NT2/D1 (cell line): ENCODE data around the gene ZNF768.

Source experiments
- DNase-seq: peaks from one replicate; pipeline ENCODE4 v3.0.0-alpha.2; 2011; ENCODE audit warnings: low read depth, low spot score
- H3K27me3 ChIP-seq: 2 replicates; pipeline ENCODE4 v1.6.0; 2011; ENCODE audit warnings: mild to moderate bottlenecking; ENCODE audit not compliant: insufficient read length, insufficient read depth
- H3K36me3 ChIP-seq: 2 replicates; pipeline ENCODE4 v1.6.1; 2011; ENCODE audit warnings: mild to moderate bottlenecking, low read length, mixed read lengths; ENCODE audit not compliant: insufficient read depth, insufficient read length
- H3K4me1 ChIP-seq: 2 replicates; pipeline ENCODE4 v1.5.1; 2011; ENCODE audit not compliant: insufficient read depth, insufficient read length
- H3K4me3 ChIP-seq: 2 replicates; pipeline ENCODE4 v1.5.1; 2011; ENCODE audit warnings: low read depth; ENCODE audit not compliant: insufficient read length
- H3K9ac ChIP-seq: 2 replicates; pipeline ENCODE4 v1.6.0; 2011; ENCODE audit warnings: low read depth; ENCODE audit not compliant: insufficient read length
- H3K9me3 ChIP-seq: 2 replicates; pipeline ENCODE4 v1.5.1; 2011; ENCODE audit warnings: mild to moderate bottlenecking, low read length; ENCODE audit not compliant: insufficient read depth
- SUZ12 ChIP-seq: IDR thresholded peaks from 2 replicates; pipeline ENCODE4 v1.6.1; 2011; ENCODE audit not compliant: insufficient read length, insufficient read depth; ENCODE audit errors: extremely low read depth
- YY1 ChIP-seq: IDR thresholded peaks from 2 replicates; pipeline ENCODE4 v1.6.1; 2011; ENCODE audit not compliant: insufficient read length, insufficient read depth
- ZNF274 ChIP-seq: IDR thresholded peaks from 2 replicates; pipeline ENCODE4 v1.6.1; 2011; ENCODE audit warnings: mild to moderate bottlenecking, low read depth, low read length

The ZNF768 gene

GRCh38 chr16:30554557-30555314, 28.4 kb upstream of the ZNF768 start:
- TF ChIP-seq YY1 = no peak
- TF ChIP-seq ZNF274 = no peak
- TF ChIP-seq SUZ12 = no peak
- H3K4me3 ChIP-seq = no peak overlapping the region
- H3K4me1 ChIP-seq = peaks cover 19% of the 10 kb centered on the region
- no peak overlapping the region for H3K9ac ChIP-seq
- H3K9me3 ChIP-seq = no peaks in the 10 kb centered on the region
- H3K36me3 ChIP-seq = peaks cover 42% of the 10 kb centered on the region
- no peak for DNase-seq
- no peaks in the 10 kb centered on the region for H3K27me3 ChIP-seq

- DNase-seq = no peak
- H3K4me1 ChIP-seq = peaks cover 25% of the 10 kb centered on the region
- TF ChIP-seq YY1 (no peak), SUZ12 (no peak), ZNF274 (no peak)
- H3K9me3 ChIP-seq = no peaks in the 10 kb centered on the region
- no peaks in the 10 kb centered on the region for H3K27me3 ChIP-seq
- peaks cover 42% of the 10 kb centered on the region for H3K36me3 ChIP-seq
- no peak overlapping the region for H3K4me3 ChIP-seq
- H3K9ac ChIP-seq = no peak overlapping the region
Observed at GRCh38 chr16:30553393-30553899, 27.1 kb upstream of the ZNF768 start.

- DNase-seq = no peak
- no peak overlapping the region for H3K4me3 ChIP-seq
- H3K27me3 ChIP-seq = no peaks in the 10 kb centered on the region
- no peaks in the 10 kb centered on the region for H3K9me3 ChIP-seq
- TF ChIP-seq SUZ12 (no peak), ZNF274 (no peak), YY1 (no peak)
- no peak overlapping the region for H3K9ac ChIP-seq
- H3K36me3 ChIP-seq = peaks cover 42% of the 10 kb centered on the region
- H3K4me1 ChIP-seq = peaks cover 26% of the 10 kb centered on the region
Observed at GRCh38 chr16:30552956-30553355, 26.6 kb upstream of the ZNF768 start.

- TF ChIP-seq SUZ12 (no peak), YY1 (no peak), ZNF274 (no peak)
- Histone ChIP-seq H3K27me3 (no peaks in the 10 kb centered on the region), H3K36me3 (peaks cover 42% of the 10 kb centered on the region), H3K4me3 (no peak overlapping the region), H3K4me1 (peaks cover 27% of the 10 kb centered on the region), H3K9ac (no peak overlapping the region), H3K9me3 (no peaks in the 10 kb centered on the region)
- DNase-seq = no peak
Observed at GRCh38 chr16:30551781-30552180, 25.4 kb upstream of the ZNF768 start.

- Histone ChIP-seq H3K27me3 (no peaks in the 10 kb centered on the region), H3K36me3 (peaks cover 12% of the 10 kb centered on the region), H3K4me3 (no peak overlapping the region), H3K9ac (no peak overlapping the region), H3K4me1 (peaks cover 33% of the 10 kb centered on the region), H3K9me3 (no peaks in the 10 kb centered on the region)
- DNase-seq = no peak
- no peak for TF ChIP-seq SUZ12
- TF ChIP-seq ZNF274 = no peak
- no peak for TF ChIP-seq YY1
Observed at GRCh38 chr16:30548416-30549253, 22.3 kb upstream of the ZNF768 start.

GRCh38 chr16:30546115-30546514, 19.7 kb upstream of the ZNF768 start:
- DNase-seq = no peak

GRCh38 chr16:30543067-30543466, 16.7 kb upstream of the ZNF768 start:
- Histone ChIP-seq H3K36me3 (peaks cover 9% of the 10 kb centered on the region), H3K9me3 (no peaks in the 10 kb centered on the region), H3K27me3 (no peaks in the 10 kb centered on the region), H3K9ac (no peak overlapping the region), H3K4me3 (no peak overlapping the region), H3K4me1 (peaks cover 34% of the 10 kb centered on the region)
- DNase-seq = no peak
- TF ChIP-seq YY1 = no peak
- TF ChIP-seq SUZ12 = no peak
- no peak for TF ChIP-seq ZNF274

More at GRCh38 chr16:30546115-30546514, 19.7 kb upstream of the ZNF768 start:
- H3K9ac ChIP-seq = no peak overlapping the region
- TF ChIP-seq YY1 (no peak), SUZ12 (no peak), ZNF274 (no peak)
- no peaks in the 10 kb centered on the region for H3K9me3 ChIP-seq
- no peaks in the 10 kb centered on the region for H3K36me3 ChIP-seq
- H3K27me3 ChIP-seq = no peaks in the 10 kb centered on the region
- H3K4me1 ChIP-seq = peaks cover 38% of the 10 kb centered on the region
- no peak overlapping the region for H3K4me3 ChIP-seq
